ENCODE data around the gene CHRDL2.

- no peak for TF ChIP-seq POLR2AphosphoS5 (IDR thresholded peaks at IDR 0.05)
- no peak for TF ChIP-seq CTCF (IDR thresholded peaks at IDR 0.05)
- TF ChIP-seq POLR2A (IDR thresholded peaks at IDR 0.05): no peak
Observed at GRCh38 chr11:74696500-74696899, 34.7 kb downstream of the CHRDL2 start.

All from breast epithelium (tissue), 3 donors.